ENCODE measurements around the gene CPZ. TPM values are rescaled to one million over a fixed set of nuclear protein-coding genes. Genes with fewer than 3 reads are reported as not detected.

Gene CPZ
- total RNA-seq (1 to 10 TPM in 8 of 9 donors, under 1 TPM in 1; 0.79 to 4.9 (median 3.8) TPM), polyA plus RNA-seq (1 to 10 TPM in 2 of 3 donors, under 1 TPM in 1; 0.53 to 6.4 (median 4.0) TPM)
- long read RNA-seq, donor 1, partial matches to known transcripts = 0 of 1 reads
- long read RNA-seq, donor 1, other reads (novel, unspliced or antisense) = 0 of 1 reads
- long read RNA-seq, donor 2 = 0 reads
- long read RNA-seq, donor 3 = 0 reads
- long read RNA-seq, donor 4, partial matches to known transcripts = 0 of 1 reads
- long read RNA-seq, donor 4, other reads (novel, unspliced or antisense) = 0 of 1 reads
- long read RNA-seq, donor 5, transcript CPZ-202 (11 exons, 2,267 nt) = major isoform, 10 of 13 reads
- long read RNA-seq, donor 5, partial matches to known transcripts = 0 of 13 reads
- long read RNA-seq, donor 5, other reads (novel, unspliced or antisense) = 2 of 13 reads
- long read RNA-seq, donor 6, partial matches to known transcripts = 0 of 2 reads
- long read RNA-seq, donor 6, other reads (novel, unspliced or antisense) = 0 of 2 reads
- long read RNA-seq, donor 7 = 0 reads
- long read RNA-seq, donor 8 = 0 reads
- long read RNA-seq, donor 9 = 0 reads
- long read RNA-seq, donor 10 = 0 reads

GRCh38 chr4:8592366-8593263, at the start of gene CPZ:
TSS of gene CPZ (plus strand) at chr4:8592765. CDS start at chr4:8592834, 69 bp downstream.
- Histone ChIP-seq H3K27me3 (peaks cover 15% of the 10 kb centered on the region), H3K27ac (no peak within 1 kb of the TSS), H3K9me3 (replicated peaks in 1 of 3) (no peaks in the 10 kb centered on the region), H3K4me1 (replicated peaks in 1 of 2) (no peaks in the 10 kb centered on the region), H3K36me3 (replicated peaks in 1 of 2) (no peaks in the 10 kb centered on the region), H3K4me3 (peak within 1 kb of the TSS in 1 of 4 donors; percentile 32)
- intact Hi-C loops (cut with DNase I) = loop anchor here in 1 of 2 donors (2.0 to 10.0 kb wide), 2 partner anchors 122 to 348 kb away; no protein-coding TSS in a partner anchor
- WGBS, 4 donors = 0 to 5% (median 3%) methylated on average over 1 to 58 of the region's 58 CpGs
- DNase-seq = no peak
- TF ChIP-seq CTCF (IDR thresholded peaks at IDR 0.05) (no peak), POLR2A (IDR thresholded peaks at IDR 0.05) (no peak)

GRCh38 chr4:8542776-8543525, 49.6 kb upstream of the CPZ start:
- Histone ChIP-seq H3K4me3 (no peak overlapping the region), H3K27me3 (no peaks in the 10 kb centered on the region), H3K27ac (no peak overlapping the region), H3K9me3 (replicated peaks in 1 of 3) (no peaks in the 10 kb centered on the region), H3K36me3 (replicated peaks in 1 of 2) (no peaks in the 10 kb centered on the region), H3K4me1 (replicated peaks in 1 of 2) (no peaks in the 10 kb centered on the region)
- peak in 1 of 7 donors; percentile 6 for DNase-seq
- WGBS, 4 donors = 92 to 95% (median 94%) methylated on average over 8 to 16 of the region's 16 CpGs
- TF ChIP-seq CTCF (IDR thresholded peaks at IDR 0.05) (no peak), POLR2A (IDR thresholded peaks at IDR 0.05) (no peak)
- intact Hi-C loops (cut with DNase I) = loop anchor here (5.0 kb wide), 2 partner anchors 71 to 76 kb away; no protein-coding TSS in a partner anchor

- no peaks in the 10 kb centered on the region for H3K9me3 ChIP-seq (replicated peaks in 1 of 3)
- no peaks in the 10 kb centered on the region for H3K27me3 ChIP-seq
- 90 to 92% (median 91%) methylated on average over 10 of the region's 10 CpGs for WGBS, 4 donors
- H3K4me3 ChIP-seq = no peak overlapping the region
- H3K4me1 ChIP-seq (replicated peaks in 1 of 2) = no peaks in the 10 kb centered on the region
- TF ChIP-seq POLR2A (IDR thresholded peaks at IDR 0.05) (no peak), CTCF (IDR thresholded peaks at IDR 0.05) (no peak)
- H3K27ac ChIP-seq = no peak overlapping the region
- DNase-seq = no peak
- H3K36me3 ChIP-seq (replicated peaks in 1 of 2) = no peaks in the 10 kb centered on the region
- intact Hi-C loops (cut with DNase I) = loop anchor here (5.0 kb wide), 2 partner anchors 71 to 76 kb away; no protein-coding TSS in a partner anchor
Measured at GRCh38 chr4:8543623-8544022, 48.9 kb upstream of the CPZ start.

Measured in adrenal gland (tissue), 19 donors.